ENCODE data around the gene MFSD12. TPM values are rescaled to one million over a fixed set of nuclear protein-coding genes. Genes with fewer than 3 reads are reported as not detected.

MFSD12 gene
- total RNA-seq (2014; rRNA removed; shearing (Covaris generic)) = 67.9 and 73.9 TPM in 2 replicates
- polyA plus RNA-seq (2016; fragmentation: Nextera tagmentation; extraction: Ambion mirVana) = 23.0 and 23.1 TPM in 2 replicates

DNA sequence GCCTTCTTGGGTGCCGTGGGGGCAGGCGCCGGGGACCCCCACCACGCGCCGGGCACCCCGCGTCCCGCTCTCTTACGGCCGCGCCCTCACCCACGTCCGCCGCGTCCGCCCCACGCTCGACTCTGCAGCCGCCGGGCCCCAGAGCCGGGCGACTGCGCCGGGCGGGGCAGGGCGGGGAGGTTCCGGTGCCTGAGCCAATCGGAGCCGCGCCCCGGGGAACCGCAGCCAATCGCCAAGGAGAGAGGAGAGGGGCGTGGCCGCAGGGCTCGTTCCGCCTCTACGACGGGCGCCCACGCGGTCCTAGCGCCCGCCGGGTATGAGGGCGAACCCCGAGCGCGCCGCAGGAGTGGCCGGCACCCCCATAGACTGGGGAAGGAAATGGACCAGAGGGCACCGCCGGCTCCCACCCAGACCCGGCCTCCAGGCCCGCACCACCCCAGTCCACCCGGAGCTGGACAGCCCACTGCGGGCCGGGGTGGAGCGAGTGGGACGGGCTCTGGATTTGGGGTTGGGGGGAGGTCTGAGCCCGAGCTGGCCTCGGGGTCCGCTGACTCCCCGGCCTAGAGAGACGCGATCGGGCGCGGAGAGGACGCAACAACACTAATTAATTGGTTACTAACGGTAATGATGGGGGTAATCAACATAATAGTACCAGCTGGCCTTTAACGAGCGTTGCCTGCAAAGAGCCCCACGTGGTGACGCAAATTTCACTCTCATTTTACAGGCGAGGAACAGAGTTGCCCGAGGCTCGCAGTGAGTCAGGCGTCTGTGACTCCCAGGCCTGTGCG is at the start of gene MFSD12:
Gene MFSD12, minus strand, starts transcription at position 126 of the 788 bp plus-strand sequence. CDS start 183 bp downstream, outside the sequence.
- Histone ChIP-seq H4K20me1 (ENCODE audit: insufficient read depth) (no peaks in the 10 kb centered on the region), H3K79me2 (ENCODE audit: insufficient read depth) (peaks cover 43% of the 10 kb centered on the region), H2AFZ (peak within 1 kb of the TSS; percentile 99), H3K9me2 (ENCODE audit: insufficient read depth) (no peaks in the 10 kb centered on the region), H3K4me3 (peak within 1 kb of the TSS; percentile 85), H3K9me3 (ENCODE audit: low read depth) (no peaks in the 10 kb centered on the region), H3K27me3 (replicated peaks; ENCODE audit: insufficient read depth) (no peaks in the 10 kb centered on the region), H3K4me1 (ENCODE audit: insufficient read depth) (peaks cover 13% of the 10 kb centered on the region; the same call in 1 of the 2 replicates), H3K36me3 (ENCODE audit: low read depth) (no peaks in the 10 kb centered on the region), H3F3A (ENCODE audit: insufficient read depth) (no peaks in the 10 kb centered on the region), H3K27ac (peak within 1 kb of the TSS; percentile 79), H3K9ac (peak within 1 kb of the TSS; percentile 80), H3K4me2 (ENCODE audit: unreplicated experiment) (peak within 1 kb of the TSS; percentile 94)
- in situ Hi-C loops (cut with MboI) = no loop called here
- WGBS, 2 experiments (ENCODE audit: low coverage in 1 of 2, low lambda C conversion rate in 2 of 2, missing lambda C conversion rate in 2 of 2) = 1% methylated on average over 37 to 69 of the region's 81 CpGs
- TF ChIP-seq EZH2 (IDR thresholded peaks at IDR 0.05; ENCODE audit: insufficient read depth, poor library complexity, severe bottlenecking) (no peak), EZH2phosphoT487 (IDR thresholded peaks at IDR 0.05; ENCODE audit: insufficient read depth, low read depth) (no peak)
- DNase-seq = peak; percentile 99

- Histone ChIP-seq H3K79me2 (ENCODE audit: insufficient read depth) (no peaks in the 10 kb centered on the region), H3K36me3 (ENCODE audit: low read depth) (no peaks in the 10 kb centered on the region), H3F3A (ENCODE audit: insufficient read depth) (no peaks in the 10 kb centered on the region; the same call in 1 of the 2 replicates), H3K27me3 (replicated peaks; ENCODE audit: insufficient read depth) (no peaks in the 10 kb centered on the region), H4K20me1 (ENCODE audit: insufficient read depth) (no peaks in the 10 kb centered on the region), H3K9me2 (ENCODE audit: insufficient read depth) (no peaks in the 10 kb centered on the region), H3K4me2 (ENCODE audit: unreplicated experiment) (peak within 1 kb of the TSS; percentile 68), H3K4me3 (peak within 1 kb of the TSS; percentile 70), H2AFZ (peak within 1 kb of the TSS; percentile 80), H3K27ac (0 out of 2 replicates have a peak within 1 kb of the TSS, but pooled peaks have one; percentile 17), H3K9me3 (ENCODE audit: low read depth) (no peaks in the 10 kb centered on the region), H3K9ac (peak within 1 kb of the TSS; percentile 79), H3K4me1 (ENCODE audit: insufficient read depth) (no peaks in the 10 kb centered on the region)
- in situ Hi-C loops (cut with MboI) = loop anchor here (25.0 kb wide), 1 partner anchor 294 kb away; no protein-coding TSS in a partner anchor
- 0 to 3% methylated on average over 21 to 26 of the region's 46 CpGs for WGBS, 2 experiments (ENCODE audit: low coverage in 1 of 2, low lambda C conversion rate in 2 of 2, missing lambda C conversion rate in 2 of 2)
- peak; percentile 86 for DNase-seq
- TF ChIP-seq EZH2 (IDR thresholded peaks at IDR 0.05; ENCODE audit: insufficient read depth, poor library complexity, severe bottlenecking) (no peak), EZH2phosphoT487 (IDR thresholded peaks at IDR 0.05; ENCODE audit: insufficient read depth, low read depth) (no peak)
These were observed 49.4 kb upstream of the MFSD12 start, which contains the start of gene TBXA2R for GRCh38 chr19:3606690-3607289. Gene TBXA2R, minus strand, starts transcription at chr19:3606875. Its CDS starts 6,241 bp downstream, at chr19:3600634.

DNA sequence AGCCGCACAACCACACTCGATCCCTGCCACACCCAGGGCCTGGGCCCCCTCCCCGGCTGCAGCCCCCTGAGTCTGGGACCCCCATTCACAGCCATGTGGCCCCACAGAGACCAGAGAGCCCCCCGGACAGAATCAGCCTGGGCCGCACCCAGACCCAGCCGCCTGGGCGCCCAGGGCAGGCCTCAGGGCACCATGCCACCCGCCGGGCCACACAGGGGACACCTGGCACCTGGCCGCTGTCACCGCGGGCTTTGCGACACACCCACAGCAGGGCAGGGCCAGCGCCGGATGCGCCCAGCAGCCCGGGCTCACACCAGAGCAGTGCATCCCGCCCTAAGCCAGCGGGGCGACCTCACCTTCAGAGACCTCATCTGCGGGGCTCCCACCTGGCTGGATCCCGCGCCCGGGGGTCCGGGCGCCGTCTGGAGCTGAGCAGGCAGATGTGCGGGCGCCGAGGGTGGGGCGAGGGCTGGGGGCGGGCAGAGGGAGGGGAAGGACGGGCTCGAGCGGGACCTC is 48.8 kb upstream of the MFSD12 start:
- no peaks in the 10 kb centered on the region for H4K20me1 ChIP-seq (ENCODE audit: insufficient read depth)
- H3K4me2 ChIP-seq (ENCODE audit: unreplicated experiment) = peak overlapping the region; percentile 68
- no peaks in the 10 kb centered on the region for H3K4me1 ChIP-seq (ENCODE audit: insufficient read depth)
- no peaks in the 10 kb centered on the region for H3K36me3 ChIP-seq (ENCODE audit: low read depth)
- peak overlapping the region; percentile 70 for H3K4me3 ChIP-seq
- in situ Hi-C loops (cut with MboI) = loop anchor here (25.0 kb wide), 1 partner anchor 294 kb away; no protein-coding TSS in a partner anchor
- H3K27me3 ChIP-seq (replicated peaks; ENCODE audit: insufficient read depth) = no peaks in the 10 kb centered on the region
- H3F3A ChIP-seq (ENCODE audit: insufficient read depth) = no peaks in the 10 kb centered on the region; the same call in 1 of the 2 replicates
- H3K9me3 ChIP-seq (ENCODE audit: low read depth) = no peaks in the 10 kb centered on the region
- DNase-seq = peak; percentile 37
- H3K9ac ChIP-seq = peak overlapping the region; percentile 79
- H2AFZ ChIP-seq = peak overlapping the region; percentile 80
- no peaks in the 10 kb centered on the region for H3K9me2 ChIP-seq (ENCODE audit: insufficient read depth)
- 13 to 14% methylated on average over 23 to 25 of the region's 35 CpGs for WGBS, 2 experiments (ENCODE audit: low coverage in 1 of 2, low lambda C conversion rate in 2 of 2, missing lambda C conversion rate in 2 of 2)
- no peaks in the 10 kb centered on the region for H3K79me2 ChIP-seq (ENCODE audit: insufficient read depth)
- H3K27ac ChIP-seq = no peak overlapping the region
- no peak for TF ChIP-seq EZH2 (IDR thresholded peaks at IDR 0.05; ENCODE audit: insufficient read depth, poor library complexity, severe bottlenecking)
- no peak for TF ChIP-seq EZH2phosphoT487 (IDR thresholded peaks at IDR 0.05; ENCODE audit: insufficient read depth, low read depth)

DNA sequence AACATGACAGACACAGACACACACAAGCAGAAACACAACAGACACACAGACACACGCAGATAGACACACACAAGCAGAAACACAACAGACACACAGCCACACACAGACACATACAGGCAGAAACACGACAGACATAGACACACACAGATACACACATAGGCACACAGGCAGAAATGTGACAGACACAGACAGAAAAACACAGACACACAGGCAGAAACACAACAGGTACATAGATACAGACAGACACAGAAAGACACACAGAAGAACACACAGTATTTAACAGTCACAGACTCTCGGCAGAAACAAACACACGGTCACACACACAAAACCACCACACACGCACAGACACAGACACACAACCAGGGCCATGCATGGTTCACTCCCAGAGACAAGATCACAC is 48.4 kb upstream of the MFSD12 start:
- H3K4me3 ChIP-seq = peak overlapping the region; percentile 70
- no peaks in the 10 kb centered on the region for H3K4me1 ChIP-seq (ENCODE audit: insufficient read depth)
- H3K79me2 ChIP-seq (ENCODE audit: insufficient read depth) = no peaks in the 10 kb centered on the region
- 75 to 79% methylated on average over 5 of the region's 5 CpGs for WGBS, 2 experiments (ENCODE audit: low coverage in 1 of 2, low lambda C conversion rate in 2 of 2, missing lambda C conversion rate in 2 of 2)
- peak overlapping the region; percentile 68 for H3K4me2 ChIP-seq (ENCODE audit: unreplicated experiment)
- H3F3A ChIP-seq (ENCODE audit: insufficient read depth) = no peaks in the 10 kb centered on the region; the same call in 1 of the 2 replicates
- no peaks in the 10 kb centered on the region for H3K36me3 ChIP-seq (ENCODE audit: low read depth)
- H3K27me3 ChIP-seq (replicated peaks; ENCODE audit: insufficient read depth) = no peaks in the 10 kb centered on the region
- no peaks in the 10 kb centered on the region for H3K9me2 ChIP-seq (ENCODE audit: insufficient read depth)
- no peaks in the 10 kb centered on the region for H4K20me1 ChIP-seq (ENCODE audit: insufficient read depth)
- H2AFZ ChIP-seq = peak overlapping the region; percentile 80; the same call in 1 of the 2 replicates
- H3K9me3 ChIP-seq (ENCODE audit: low read depth) = no peaks in the 10 kb centered on the region
- no peak overlapping the region for H3K27ac ChIP-seq
- no peak for DNase-seq
- peak overlapping the region; percentile 79; the same call in 1 of the 2 replicates for H3K9ac ChIP-seq
- TF ChIP-seq EZH2 (IDR thresholded peaks at IDR 0.05; ENCODE audit: insufficient read depth, poor library complexity, severe bottlenecking) = no peak
- TF ChIP-seq EZH2phosphoT487 (IDR thresholded peaks at IDR 0.05; ENCODE audit: insufficient read depth, low read depth) = no peak
- in situ Hi-C loops (cut with MboI) = loop anchor here (25.0 kb wide), 1 partner anchor 293 kb away; no protein-coding TSS in a partner anchor
